Liver (tissue), 3 donors: Measurements from ENCODE around the gene SCGN.

Experiments used
- ATF3 ChIP-seq: IDR thresholded peaks from 2 replicates; pipeline ENCODE4 v1.6.1; 2016; ENCODE audit warnings: antibody characterized with exemption
- CTCF ChIP-seq: fragments of 150-350 bp; IDR thresholded peaks from 2 replicates; pipeline ENCODE4 v1.5.1; 2017; ENCODE audit warnings: improper control_type of control experiment, low read depth, low read length; ENCODE audit not compliant: missing input control
- EGR1 ChIP-seq, 2 donors: IDR thresholded peaks; 2 replicates each; pipeline ENCODE4 v1.6.1; 2016 to 2018; ENCODE audit warnings: antibody characterized with exemption in 2 of 2, low read depth in 2 of 2
- GABPA ChIP-seq, 2 donors: IDR thresholded peaks in 1 of 2; conservative IDR thresholded peaks in 1 of 2; 2 replicates each; pipeline ENCODE4 v1.6.1; 2016; ENCODE audit warnings: antibody characterized with exemption in 2 of 2, mild to moderate bottlenecking in 1 of 2, moderate library complexity in 1 of 2
- JUND ChIP-seq, 2 donors: IDR thresholded peaks; 2 replicates each; pipeline ENCODE4 v1.6.1; 2016; ENCODE audit warnings: antibody characterized with exemption in 2 of 2
- NR2F2 ChIP-seq: IDR thresholded peaks from 2 replicates; pipeline ENCODE4 v1.6.1; 2016; ENCODE audit warnings: antibody characterized with exemption
- RAD21 ChIP-seq, 2 donors: IDR thresholded peaks; 2 replicates each; pipeline ENCODE4 v1.6.1; 2016; ENCODE audit warnings: antibody characterized with exemption in 2 of 2, mild to moderate bottlenecking in 2 of 2
- SP1 ChIP-seq: IDR thresholded peaks from 2 replicates; pipeline ENCODE4 v1.6.1; 2018; ENCODE audit warnings: antibody characterized with exemption, mild to moderate bottlenecking
- TAF1 ChIP-seq: conservative IDR thresholded peaks from 2 replicates; pipeline ENCODE4 v1.6.1; 2016; ENCODE audit warnings: antibody characterized with exemption, mild to moderate bottlenecking
- YY1 ChIP-seq: IDR thresholded peaks from 2 replicates; pipeline ENCODE4 v1.6.1; 2016; ENCODE audit warnings: antibody characterized with exemption, mild to moderate bottlenecking
- TF ChIP-seq, protein P1 (sequence below): IDR thresholded peaks from 2 replicates; pipeline ENCODE4 v1.6.1; 2016; ENCODE audit warnings: antibody characterized with exemption, mild to moderate bottlenecking
- TF ChIP-seq, protein P2 (sequence below): IDR thresholded peaks from 2 replicates; pipeline ENCODE4 v1.6.1; 2016; ENCODE audit warnings: antibody characterized with exemption
- TF ChIP-seq, protein P3 (sequence below): IDR thresholded peaks from 2 replicates; pipeline ENCODE4 v1.6.1; 2016; ENCODE audit warnings: antibody characterized with exemption
- donor health status: healthy.
- donor health status: healthy.

DNA sequence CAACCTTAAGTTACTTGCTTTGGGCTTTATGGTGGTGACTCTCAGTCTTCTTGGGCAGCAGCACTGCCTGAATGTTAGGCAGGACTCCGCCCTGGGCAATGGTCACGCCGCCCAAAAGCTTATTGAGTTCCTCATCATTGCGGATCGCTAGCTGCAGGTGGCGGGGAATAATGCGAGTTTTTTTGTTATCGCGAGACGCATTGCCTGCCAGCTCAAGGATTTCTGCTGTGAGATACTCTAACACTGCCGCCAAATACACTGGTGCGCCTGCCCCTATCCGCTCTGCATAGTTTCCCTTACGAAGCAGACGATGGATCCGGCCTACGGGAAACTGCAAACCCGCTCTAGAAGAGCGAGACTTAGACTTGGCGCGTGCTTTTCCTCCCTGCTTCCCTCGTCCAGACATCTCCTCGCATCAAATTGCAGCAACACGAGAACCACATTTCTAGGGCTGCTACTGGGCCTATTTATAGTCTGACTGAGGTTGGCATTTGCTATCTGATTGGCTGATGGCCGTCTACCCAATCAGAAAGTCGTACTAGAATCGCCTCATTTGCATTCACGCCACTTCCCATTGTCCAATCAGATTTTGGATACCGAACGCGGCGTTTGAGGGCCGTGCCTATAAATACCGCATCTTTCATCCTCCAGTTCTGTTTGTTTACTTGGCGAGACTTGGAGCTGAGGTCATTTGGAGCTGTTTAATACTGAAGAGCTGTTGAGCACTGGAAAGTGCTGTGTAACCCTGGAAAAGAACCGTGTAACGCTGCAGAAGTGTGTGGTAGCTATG, 74.3 kb downstream of the SCGN start:
- TF ChIP-seq TAF1 (no peak), GABPA (IDR thresholded peaks at IDR 0.05 in 1 of 2, conservative IDR thresholded peaks at IDR 0.05 in 1 of 2) (no peak), CTCF (no peak), NR2F2 (no peak), SP1 (no peak), ATF3 (no peak), EGR1 (IDR thresholded peaks at IDR 0.05; ENCODE audit: low read depth in 2 of 2) (no peak), YY1 (no peak), RAD21 (IDR thresholded peaks at IDR 0.05) (no peak), JUND (IDR thresholded peaks at IDR 0.05) (no peak)
- TF ChIP-seq, protein P1, sequence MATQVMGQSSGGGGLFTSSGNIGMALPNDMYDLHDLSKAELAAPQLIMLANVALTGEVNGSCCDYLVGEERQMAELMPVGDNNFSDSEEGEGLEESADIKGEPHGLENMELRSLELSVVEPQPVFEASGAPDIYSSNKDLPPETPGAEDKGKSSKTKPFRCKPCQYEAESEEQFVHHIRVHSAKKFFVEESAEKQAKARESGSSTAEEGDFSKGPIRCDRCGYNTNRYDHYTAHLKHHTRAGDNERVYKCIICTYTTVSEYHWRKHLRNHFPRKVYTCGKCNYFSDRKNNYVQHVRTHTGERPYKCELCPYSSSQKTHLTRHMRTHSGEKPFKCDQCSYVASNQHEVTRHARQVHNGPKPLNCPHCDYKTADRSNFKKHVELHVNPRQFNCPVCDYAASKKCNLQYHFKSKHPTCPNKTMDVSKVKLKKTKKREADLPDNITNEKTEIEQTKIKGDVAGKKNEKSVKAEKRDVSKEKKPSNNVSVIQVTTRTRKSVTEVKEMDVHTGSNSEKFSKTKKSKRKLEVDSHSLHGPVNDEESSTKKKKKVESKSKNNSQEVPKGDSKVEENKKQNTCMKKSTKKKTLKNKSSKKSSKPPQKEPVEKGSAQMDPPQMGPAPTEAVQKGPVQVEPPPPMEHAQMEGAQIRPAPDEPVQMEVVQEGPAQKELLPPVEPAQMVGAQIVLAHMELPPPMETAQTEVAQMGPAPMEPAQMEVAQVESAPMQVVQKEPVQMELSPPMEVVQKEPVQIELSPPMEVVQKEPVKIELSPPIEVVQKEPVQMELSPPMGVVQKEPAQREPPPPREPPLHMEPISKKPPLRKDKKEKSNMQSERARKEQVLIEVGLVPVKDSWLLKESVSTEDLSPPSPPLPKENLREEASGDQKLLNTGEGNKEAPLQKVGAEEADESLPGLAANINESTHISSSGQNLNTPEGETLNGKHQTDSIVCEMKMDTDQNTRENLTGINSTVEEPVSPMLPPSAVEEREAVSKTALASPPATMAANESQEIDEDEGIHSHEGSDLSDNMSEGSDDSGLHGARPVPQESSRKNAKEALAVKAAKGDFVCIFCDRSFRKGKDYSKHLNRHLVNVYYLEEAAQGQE, result no peak
- TF ChIP-seq, protein P2, sequence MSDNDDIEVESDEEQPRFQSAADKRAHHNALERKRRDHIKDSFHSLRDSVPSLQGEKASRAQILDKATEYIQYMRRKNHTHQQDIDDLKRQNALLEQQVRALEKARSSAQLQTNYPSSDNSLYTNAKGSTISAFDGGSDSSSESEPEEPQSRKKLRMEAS, result no peak
- TF ChIP-seq, protein P3, sequence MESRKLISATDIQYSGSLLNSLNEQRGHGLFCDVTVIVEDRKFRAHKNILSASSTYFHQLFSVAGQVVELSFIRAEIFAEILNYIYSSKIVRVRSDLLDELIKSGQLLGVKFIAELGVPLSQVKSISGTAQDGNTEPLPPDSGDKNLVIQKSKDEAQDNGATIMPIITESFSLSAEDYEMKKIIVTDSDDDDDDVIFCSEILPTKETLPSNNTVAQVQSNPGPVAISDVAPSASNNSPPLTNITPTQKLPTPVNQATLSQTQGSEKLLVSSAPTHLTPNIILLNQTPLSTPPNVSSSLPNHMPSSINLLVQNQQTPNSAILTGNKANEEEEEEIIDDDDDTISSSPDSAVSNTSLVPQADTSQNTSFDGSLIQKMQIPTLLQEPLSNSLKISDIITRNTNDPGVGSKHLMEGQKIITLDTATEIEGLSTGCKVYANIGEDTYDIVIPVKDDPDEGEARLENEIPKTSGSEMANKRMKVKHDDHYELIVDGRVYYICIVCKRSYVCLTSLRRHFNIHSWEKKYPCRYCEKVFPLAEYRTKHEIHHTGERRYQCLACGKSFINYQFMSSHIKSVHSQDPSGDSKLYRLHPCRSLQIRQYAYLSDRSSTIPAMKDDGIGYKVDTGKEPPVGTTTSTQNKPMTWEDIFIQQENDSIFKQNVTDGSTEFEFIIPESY, result no peak
